GM10266 (cell line): ENCODE measurements around the gene KLRK1.
"Not testable (repeated sequence)": the region's sequence is repeated elsewhere in the genome, so short reads cannot be mapped to it uniquely, and the experiment has no call there.

Experiments used
- DNase-seq: peaks from one replicate; pipeline ENCODE4 v3.0.0; 2012; ENCODE audit errors: extremely low spot score
- CTCF ChIP-seq: IDR thresholded peaks from 2 replicates; pipeline ENCODE4 v1.5.1; 2012; ENCODE audit warnings: mild to moderate bottlenecking, low read depth; ENCODE audit not compliant: control insufficient read depth, insufficient read depth; ENCODE audit errors: missing control alignments

KLRK1 gene

GRCh38 chr12:10341892-10342509, 47.8 kb downstream of the KLRK1 start:
- no peak for DNase-seq
- no peak for TF ChIP-seq CTCF

- not testable (repeated sequence) for DNase-seq
These were observed 48.9 kb downstream of the KLRK1 start for GRCh38 chr12:10340946-10341345.

GRCh38 chr12:10339053-10339840, 50.6 kb downstream of the KLRK1 start:
- no peak for TF ChIP-seq CTCF
- no peak for DNase-seq

GRCh38 chr12:10338470-10338869, 51.4 kb downstream of the KLRK1 start:
- not testable (repeated sequence) for DNase-seq

- not testable (repeated sequence) for DNase-seq
These were observed 53.6 kb downstream of the KLRK1 start for GRCh38 chr12:10336196-10336595.

GRCh38 chr12:10331642-10332239, 58.1 kb downstream of the KLRK1 start:
- TF ChIP-seq CTCF = peak; percentile 67
- peak; percentile 44 for DNase-seq

GRCh38 chr12:10328691-10329090, 61.1 kb downstream of the KLRK1 start:
- DNase-seq = not testable (repeated sequence)
